GM12873 (cell line): ENCODE data around the gene RERE.

Source experiments
- TF ChIP-seq, protein P1 (sequence below): IDR thresholded peaks from 2 replicates; pipeline ENCODE4 v1.5.1; 2012; ENCODE audit warnings: low read depth, mild to moderate bottlenecking, moderate library complexity, low read length, control low read depth; ENCODE audit not compliant: insufficient read depth; ENCODE audit errors: missing control alignments

RERE gene

DNA sequence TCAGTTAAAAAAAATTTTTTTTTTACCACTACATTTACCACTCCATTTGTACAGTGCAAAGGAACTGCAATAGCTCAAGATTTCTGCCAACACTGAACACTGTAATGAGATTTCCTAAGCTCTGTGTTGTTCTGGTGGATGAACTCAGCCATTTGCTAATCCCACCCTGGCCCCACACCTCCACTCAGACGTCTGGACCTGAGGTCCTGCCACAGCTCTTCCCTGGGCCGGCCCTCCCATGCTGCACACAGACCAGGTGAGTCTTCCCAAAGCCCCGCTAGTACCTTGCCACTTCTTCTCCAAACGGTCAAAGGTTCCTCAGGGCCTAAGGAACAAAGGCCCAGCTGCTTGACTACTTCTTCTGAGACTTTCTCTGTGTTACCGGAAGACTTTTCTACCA is 443.1 kb downstream of the RERE start:
- TF ChIP-seq, protein P1, sequence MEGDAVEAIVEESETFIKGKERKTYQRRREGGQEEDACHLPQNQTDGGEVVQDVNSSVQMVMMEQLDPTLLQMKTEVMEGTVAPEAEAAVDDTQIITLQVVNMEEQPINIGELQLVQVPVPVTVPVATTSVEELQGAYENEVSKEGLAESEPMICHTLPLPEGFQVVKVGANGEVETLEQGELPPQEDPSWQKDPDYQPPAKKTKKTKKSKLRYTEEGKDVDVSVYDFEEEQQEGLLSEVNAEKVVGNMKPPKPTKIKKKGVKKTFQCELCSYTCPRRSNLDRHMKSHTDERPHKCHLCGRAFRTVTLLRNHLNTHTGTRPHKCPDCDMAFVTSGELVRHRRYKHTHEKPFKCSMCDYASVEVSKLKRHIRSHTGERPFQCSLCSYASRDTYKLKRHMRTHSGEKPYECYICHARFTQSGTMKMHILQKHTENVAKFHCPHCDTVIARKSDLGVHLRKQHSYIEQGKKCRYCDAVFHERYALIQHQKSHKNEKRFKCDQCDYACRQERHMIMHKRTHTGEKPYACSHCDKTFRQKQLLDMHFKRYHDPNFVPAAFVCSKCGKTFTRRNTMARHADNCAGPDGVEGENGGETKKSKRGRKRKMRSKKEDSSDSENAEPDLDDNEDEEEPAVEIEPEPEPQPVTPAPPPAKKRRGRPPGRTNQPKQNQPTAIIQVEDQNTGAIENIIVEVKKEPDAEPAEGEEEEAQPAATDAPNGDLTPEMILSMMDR: no peak

DNA sequence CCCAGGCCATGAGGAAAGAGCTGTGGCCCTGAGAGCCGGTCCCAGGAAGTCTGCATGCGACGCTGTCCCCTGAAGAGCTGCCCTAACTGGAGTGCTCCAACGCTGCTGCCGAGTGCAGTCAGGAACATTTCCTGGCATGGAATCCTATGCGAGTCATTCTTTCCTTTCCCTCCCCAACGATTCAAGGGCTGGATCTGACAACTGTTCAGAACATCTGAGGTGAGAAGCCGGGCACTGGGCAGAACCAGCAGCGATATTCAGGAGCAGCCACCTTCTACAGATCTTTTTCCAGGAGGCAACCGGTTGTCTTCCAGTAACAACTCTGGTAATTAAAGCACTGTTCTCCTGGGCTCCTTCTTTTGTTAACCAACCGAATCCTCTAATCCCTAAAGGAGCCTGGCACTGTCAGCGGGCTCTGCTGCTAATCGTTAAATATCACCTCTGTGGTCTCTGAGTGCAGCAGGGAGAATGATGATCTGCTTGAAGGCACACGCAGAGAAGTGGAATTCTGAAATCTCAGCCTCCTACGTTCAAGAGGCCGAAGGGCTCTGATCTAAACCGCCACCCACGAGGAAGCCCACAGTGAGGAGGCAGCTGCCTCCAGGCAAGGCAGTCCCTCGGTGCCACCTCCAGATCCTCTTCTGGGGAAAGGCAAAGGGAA is 443.7 kb downstream of the RERE start:
- TF ChIP-seq, protein P1: no peak

DNA sequence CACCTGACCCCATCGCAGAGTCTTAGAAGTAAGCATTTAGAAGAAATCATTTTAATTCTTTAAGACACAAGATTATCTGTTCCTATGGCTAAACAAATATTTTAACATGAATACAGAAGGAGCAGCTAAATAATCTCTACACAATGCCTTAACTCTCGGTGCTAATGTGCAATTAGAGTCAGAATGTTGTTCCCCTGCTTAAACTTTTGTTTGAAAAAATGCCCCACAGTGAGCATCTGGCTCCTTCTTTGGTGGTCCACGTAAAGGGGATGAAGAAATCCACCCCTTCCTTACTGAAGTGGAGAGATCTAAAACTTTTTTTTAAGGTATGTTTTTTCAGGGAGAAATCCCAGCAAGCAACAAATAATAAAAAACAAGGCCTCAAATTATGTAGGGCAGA is 444.3 kb downstream of the RERE start:
- TF ChIP-seq, protein P1: no peak

DNA sequence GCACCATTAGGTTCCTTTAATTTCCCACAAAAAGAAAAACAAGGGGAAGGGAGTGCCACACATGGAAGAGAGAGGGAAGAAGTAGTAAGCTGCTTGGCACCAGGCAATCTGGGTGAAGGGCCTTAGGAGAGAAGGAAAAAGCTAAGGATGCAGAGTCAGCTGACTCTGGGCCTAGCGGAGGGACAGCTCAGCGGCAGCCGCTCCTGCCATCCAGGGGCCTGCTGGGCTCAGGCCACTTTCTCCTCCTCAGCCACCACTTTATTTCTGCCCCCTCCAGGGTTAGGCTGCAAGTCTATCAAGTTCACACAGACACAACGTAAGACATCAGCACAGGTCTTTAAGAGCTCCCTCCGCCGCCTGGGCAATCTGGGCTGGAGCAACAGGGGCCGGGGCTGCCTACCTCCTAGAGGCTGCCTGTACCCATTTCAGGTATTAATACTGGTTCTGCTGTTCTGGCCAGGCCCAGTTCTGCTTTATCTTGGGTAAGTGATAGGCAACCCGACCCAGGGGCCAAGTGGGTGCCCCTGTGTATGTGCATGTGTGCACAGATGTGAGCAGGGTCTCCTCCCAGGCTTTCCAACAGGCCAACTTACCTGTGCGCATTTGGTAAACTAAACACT is 446.0 kb downstream of the RERE start:
- TF ChIP-seq, protein P1: no peak

DNA sequence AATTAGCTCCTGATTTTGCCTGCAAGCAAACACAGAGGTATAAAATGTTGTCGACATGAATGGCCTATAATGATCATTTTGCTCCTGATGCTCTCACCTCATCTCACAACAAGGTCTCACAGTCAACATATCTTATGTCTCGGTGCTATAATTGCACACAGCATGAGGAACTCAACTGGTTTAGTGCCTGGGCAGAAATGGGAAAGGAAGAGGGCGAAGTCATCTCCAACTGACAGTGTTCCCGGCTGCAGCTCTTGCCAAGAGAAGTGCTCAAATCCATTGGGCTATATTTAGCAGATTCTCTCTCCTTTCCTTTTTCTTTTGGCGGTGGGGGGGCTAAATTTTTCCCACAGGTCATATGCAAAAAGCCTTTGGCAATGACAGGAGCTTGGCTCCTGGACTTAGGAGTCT is 446.5 kb downstream of the RERE start:
- TF ChIP-seq, protein P1: no peak

DNA sequence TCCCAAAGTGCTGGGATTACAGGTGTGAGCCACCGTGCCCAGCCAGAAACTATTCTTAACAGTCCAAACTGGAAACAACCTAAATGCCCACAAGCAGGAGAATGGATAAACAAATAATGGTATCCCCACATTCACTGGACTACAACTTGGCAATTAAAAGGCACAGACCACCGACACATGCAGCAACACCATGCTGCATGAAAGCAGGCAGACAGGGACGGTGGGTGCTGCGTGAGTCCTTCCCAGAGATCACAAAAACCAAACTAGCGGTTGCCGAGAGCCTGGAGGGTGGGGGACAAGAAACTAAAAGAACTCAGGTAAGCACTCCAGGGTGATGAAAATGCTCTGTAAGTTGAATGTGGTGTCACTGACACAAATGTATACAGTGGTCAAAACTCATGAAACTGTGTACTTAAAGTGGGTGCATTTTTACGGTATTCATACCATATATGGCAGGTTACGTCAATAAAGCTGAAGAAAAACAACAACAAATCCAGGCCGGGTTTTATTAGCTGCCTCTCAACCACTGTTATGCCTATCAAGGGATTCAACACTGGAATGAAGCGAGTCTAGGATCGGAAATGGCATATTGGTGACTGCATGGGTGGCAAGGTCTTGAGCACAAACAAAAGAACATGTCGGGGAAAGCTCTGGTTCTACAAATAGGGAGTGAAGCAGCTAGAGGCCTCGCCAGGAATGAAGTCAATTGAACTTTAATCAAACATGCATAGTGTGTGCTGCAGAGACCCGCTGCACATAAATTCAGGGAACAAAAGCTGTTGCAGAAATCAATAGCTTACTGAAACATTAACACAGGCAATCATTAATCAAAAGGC is 447.2 kb downstream of the RERE start:
- TF ChIP-seq, protein P1: no peak
